GM18907 (cell line): ENCODE data around the gene ALMS1.
"Not testable (repeated sequence)": the region's sequence is repeated elsewhere in the genome, so short reads cannot be mapped to it uniquely, and the experiment has no call there.

Source experiments
- ATAC-seq: cut with Tn5 transposase; IDR thresholded peaks from one replicate; pipeline ENCODE4 v1.9.1; 2021; ENCODE audit warnings: mild to moderate bottlenecking, moderate library complexity; ENCODE audit not compliant: unreplicated experiment

The ALMS1 gene

DNA sequence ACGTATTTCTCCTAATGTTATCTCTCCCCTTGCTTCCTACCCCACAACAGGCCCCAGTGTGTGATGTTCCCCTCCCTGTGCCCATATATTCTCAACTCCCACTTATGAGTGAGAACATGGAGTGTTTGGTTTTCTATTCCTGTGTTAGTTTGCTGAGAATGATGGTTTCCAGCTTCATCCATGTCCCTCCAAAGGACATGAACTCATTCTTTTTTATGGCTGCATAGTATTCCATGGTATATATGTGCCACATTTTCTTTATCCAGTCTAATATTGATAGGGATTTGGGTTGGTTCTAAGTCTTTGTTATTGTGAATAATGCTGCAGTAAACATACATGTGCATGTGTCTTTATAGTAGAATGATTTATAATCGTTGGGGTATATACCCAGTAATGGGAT, 119.2 kb downstream of the ALMS1 start:
- not testable (repeated sequence) for ATAC-seq

DNA sequence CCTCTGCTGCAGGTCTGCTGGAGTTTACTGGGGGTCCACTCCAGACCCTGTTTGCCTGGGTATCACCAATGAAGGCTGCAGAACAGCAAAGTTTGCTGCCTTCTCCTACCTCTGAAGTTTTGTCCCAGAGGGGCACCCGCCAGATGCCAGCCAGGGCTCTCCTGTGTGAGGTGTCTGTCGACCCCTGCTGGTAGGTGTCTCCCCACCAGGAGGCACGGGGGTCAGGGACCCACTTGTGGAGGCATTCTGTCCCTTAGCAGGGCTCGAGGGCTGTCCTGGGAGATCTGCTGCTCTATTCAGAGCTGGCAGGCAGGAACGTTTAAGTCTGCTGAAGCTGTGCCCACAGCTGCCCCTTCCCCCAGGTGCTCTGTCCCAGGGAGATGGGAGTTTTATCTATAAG, 124.8 kb downstream of the ALMS1 start:
- ATAC-seq, result not testable (repeated sequence)

- no peak for ATAC-seq
Measured at GRCh38 chr2:73516033-73516432, 130.4 kb downstream of the ALMS1 start.

DNA sequence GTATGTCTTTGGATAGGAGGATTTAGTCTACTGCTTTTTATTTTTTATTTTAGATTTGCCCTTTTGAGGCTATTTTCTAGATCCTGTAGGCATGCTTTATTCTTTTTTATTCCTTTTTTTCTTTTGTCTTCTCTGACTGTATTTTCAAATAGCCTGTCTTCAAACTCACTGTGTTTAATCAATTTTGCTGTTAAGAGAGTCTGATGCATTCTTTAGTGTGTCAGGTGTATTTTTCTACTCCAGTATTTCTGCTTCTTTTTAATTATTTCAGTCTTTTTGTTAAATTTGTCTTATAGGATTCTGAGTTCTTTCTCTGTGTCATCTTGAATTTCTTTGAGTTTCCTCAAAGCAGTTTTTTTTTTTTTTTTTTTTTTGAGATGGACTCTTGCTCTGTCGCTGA, 143.1 kb downstream of the ALMS1 start:
- no peak for ATAC-seq

- not testable (repeated sequence) for ATAC-seq
Measured at GRCh38 chr2:73530773-73531172, 145.1 kb downstream of the ALMS1 start.

GRCh38 chr2:73532381-73532780, 146.7 kb downstream of the ALMS1 start:
- ATAC-seq, result no peak

DNA sequence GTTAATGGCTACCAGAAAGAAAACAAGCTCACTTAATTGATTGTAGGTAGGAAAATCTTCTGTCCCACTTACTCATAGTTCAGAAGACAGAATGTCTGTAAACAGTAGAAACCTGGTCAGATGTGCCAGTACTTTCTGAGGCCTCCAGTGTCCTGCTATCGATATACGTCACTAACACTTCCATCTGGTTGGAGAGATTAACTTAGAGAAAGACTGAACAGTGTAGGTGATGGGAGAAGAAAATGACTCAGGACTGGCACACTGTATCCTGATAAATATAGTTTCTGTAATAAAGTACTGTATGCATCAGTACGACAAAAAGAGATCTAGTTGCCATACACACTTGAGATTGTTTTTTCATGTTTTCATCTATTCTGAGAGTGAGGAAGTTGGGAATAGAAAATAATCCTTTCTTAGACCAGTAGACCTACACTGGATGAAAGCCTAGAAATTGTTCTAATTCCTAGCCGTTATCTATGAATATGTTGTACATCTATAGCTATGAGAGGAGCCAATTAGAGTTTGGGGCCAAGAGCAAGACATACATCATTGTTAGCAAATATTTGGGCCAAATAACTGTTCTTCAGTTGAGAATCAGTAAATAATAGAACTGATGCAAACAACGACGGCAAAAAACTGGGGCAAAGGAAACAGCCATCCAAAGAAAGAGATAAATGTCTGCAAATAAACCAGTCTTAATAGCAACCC, 150.7 kb downstream of the ALMS1 start:
- ATAC-seq, result no peak

GRCh38 chr2:73560875-73561274, 175.2 kb downstream of the ALMS1 start:
- ATAC-seq, result not testable (repeated sequence)

DNA sequence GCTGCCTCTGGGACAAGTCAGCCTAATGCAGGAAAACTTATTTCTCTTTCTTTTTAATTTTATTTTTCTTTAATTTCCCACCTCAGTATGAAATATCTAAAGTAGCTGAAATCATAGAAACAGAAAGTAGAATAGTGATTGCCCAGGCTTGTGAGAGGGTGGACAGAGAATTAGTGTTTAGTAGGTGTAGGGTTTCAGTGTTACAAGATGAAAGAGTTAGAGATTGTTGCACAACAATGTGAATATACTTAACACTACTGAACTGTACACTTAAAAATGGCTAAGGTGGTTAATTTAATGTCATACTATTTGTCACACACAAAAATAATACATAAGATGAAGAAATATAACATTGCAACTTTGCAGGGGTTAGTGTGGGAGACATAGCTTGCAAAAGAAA, 175.8 kb downstream of the ALMS1 start:
- no peak for ATAC-seq

DNA sequence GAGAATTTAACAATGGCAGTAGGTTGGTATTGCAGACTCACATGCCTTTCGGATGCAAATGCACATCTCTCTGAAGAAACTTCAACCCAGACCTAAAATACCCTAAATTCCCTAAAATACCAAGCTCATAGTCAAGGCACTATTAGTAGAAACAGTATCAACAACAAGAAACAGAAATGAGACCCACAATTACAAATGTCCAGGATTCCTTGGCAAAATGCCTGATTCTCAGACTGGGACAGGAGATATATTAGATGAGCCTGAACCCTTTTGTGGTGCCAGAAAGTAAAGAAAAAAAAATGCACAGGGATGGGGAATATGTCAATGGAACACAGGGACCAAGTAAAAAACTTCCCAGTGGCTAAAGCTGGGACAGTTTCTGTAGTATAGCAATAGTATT, 179.3 kb downstream of the ALMS1 start:
- no peak for ATAC-seq

- no peak for ATAC-seq
Measured at GRCh38 chr2:73566288-73566878, 180.7 kb downstream of the ALMS1 start.

DNA sequence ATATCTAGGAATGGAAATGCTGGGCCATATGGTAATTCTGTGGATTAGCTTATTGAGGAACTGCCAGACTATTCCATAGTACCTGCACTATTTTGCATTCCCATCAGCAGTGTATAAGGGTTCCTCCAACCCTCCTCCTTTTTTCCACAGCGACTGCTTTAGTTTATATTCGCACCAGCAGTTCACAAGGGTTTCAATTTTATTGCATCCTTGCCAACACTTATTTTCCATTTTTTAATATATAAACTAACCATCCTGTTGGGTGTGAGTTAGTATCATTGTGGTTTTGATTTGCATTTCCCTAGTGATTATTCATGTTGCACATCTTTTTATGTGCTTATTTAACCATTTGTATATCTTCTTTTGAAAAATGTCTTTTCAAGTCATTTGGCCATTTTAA, 189.6 kb downstream of the ALMS1 start:
- no peak for ATAC-seq

DNA sequence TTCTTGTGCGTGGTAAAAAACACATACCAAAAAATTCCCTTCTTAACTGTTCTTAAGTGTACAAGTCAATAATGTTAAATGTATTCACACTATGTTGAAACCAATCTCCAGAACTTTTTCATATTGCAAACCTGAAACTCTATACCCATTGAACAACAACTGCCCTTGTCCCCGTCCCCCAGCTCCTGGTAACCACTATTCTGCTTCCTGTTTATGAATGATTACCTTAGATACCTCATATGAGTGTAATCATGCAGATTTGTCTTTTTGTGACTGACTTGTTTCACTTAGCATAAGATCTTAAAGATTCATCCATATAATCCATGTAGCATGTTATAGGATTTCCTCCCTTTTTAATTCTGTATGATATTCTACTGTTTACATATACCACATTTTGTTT, 196.7 kb downstream of the ALMS1 start:
- ATAC-seq, result no peak

DNA sequence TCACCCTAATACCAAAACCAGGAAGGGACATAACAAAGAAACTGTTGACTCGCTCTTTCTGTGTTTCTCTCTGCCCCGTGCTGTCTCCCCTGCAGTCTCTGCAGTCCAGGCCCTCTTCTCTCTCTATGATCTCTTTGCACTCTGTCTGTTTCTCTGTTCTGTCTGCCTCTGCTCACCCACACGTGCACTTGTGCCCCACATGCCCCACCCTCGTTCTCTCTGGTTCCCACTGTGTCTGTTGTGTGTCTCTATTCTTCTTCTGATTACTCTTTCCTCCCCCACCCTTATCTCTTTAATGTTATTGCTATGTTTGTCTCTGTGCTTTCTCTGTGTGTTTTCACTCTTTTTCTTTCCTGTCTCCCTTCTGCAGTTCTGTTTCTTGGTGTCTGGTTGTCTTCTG, 202.5 kb downstream of the ALMS1 start:
- no peak for ATAC-seq

DNA sequence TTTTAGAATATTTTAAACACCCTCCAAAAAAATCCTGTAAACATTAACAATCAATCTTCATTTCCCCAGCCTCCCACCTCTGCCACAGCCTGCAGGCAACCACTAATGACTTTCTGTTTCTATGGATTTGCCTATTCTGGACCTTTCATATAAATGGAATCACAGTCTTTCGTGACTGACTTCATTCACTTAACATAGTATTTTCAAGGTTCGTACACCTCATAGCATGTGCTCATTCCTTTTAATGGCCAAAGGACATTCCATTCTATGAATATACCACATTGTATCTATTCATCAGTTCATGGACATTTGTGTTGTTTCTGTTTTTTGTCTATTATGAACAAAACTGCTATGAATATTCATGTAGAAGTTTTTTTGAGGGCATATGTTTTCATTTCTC, 208.0 kb downstream of the ALMS1 start:
- no peak for ATAC-seq

GRCh38 chr2:73594251-73594650, 208.6 kb downstream of the ALMS1 start:
- no peak for ATAC-seq

- ATAC-seq, result no peak
Measured at GRCh38 chr2:73601780-73602179, 216.1 kb downstream of the ALMS1 start.

- ATAC-seq, result peak; percentile 63
Measured at GRCh38 chr2:73603099-73603588, 217.5 kb downstream of the ALMS1 start.

DNA sequence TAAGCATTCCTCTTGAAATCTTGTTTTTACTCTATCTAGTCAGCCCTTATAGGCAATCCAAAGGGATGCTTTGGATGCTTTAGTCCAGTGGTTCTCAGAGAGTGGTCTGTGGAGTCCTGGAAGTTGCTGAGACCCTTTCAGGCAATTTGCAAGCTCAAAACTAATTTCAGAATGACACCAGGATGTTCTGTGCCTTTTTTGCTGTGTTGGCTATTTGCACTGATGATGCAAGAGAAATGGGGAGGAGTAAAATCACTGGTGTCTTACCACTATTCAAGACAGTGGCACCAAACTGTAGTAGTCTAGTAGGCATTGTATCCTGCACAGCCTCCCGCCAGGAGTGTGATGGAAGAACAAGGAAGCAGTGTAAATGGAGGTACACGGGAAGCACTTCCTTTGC, 219.0 kb downstream of the ALMS1 start:
- ATAC-seq, result not testable (repeated sequence)

- no peak for ATAC-seq
Measured at GRCh38 chr2:73610111-73610510, 224.5 kb downstream of the ALMS1 start.

GRCh38 chr2:73611193-73611592, 225.6 kb downstream of the ALMS1 start:
- ATAC-seq, result no peak

GRCh38 chr2:73611867-73612266, 226.2 kb downstream of the ALMS1 start:
- no peak for ATAC-seq

DNA sequence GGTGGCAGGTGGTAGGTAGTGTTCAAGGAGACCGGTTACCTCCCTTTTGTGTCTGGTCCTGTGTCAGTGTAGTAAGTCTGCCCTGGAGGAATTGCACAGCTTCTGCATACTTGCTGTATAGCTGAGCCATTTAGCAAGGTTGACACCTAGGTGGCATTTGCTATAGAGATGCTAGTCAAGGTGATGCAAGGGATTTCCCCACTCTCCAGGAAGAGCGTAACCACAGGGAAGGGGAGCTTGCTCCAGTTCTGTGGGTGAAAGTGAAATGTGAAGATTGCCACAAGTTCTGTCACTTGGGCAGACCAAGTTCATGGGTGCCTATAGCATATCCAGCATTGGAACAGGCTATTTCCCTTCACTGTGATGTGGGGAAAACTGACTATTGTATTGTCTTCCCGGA, 228.5 kb downstream of the ALMS1 start:
- no peak for ATAC-seq
